Aorta (tissue), 5 donors: ENCODE data around the gene CYP2W1. TPM values are rescaled to one million over a fixed set of nuclear protein-coding genes. Genes with fewer than 3 reads are reported as not detected.
"Not testable (repeated sequence)": the region's sequence is repeated elsewhere in the genome, so short reads cannot be mapped to it uniquely, and the experiment has no call there.

Experiments
- ATAC-seq: fragments of 200-7000 bp; cut with Tn5 transposase; one replicate; pipeline ENCODE4 v1.9.1; 2022; ENCODE audit warnings: moderate library complexity; ENCODE audit not compliant: low FRiP score
- DNase-seq, 2 donors: peaks; one replicate each; pipeline ENCODE4 v3.0.0-alpha.2; 2020
- H3K27ac ChIP-seq, 2 donors: one replicate each; pipeline ENCODE4 v1.5.1; 2013; ENCODE audit warnings: low read length in 2 of 2, mild to moderate bottlenecking in 2 of 2, moderate library complexity in 2 of 2, control low read depth in 1 of 2, inconsistent platforms in 1 of 2, low read depth in 1 of 2
- H3K27me3 ChIP-seq, 2 donors: one replicate each; pipeline ENCODE4 v1.6.1; 2013; ENCODE audit warnings: control low read depth in 1 of 2, low read length in 1 of 2, mild to moderate bottlenecking in 1 of 2, moderate library complexity in 1 of 2; ENCODE audit not compliant: insufficient read depth in 2 of 2, control insufficient read depth in 1 of 2
- H3K36me3 ChIP-seq, 2 donors: one replicate each; pipeline ENCODE4 v1.6.1; 2013; ENCODE audit warnings: control low read depth in 1 of 2, low read length in 1 of 2, mild to moderate bottlenecking in 1 of 2; ENCODE audit not compliant: insufficient read depth in 2 of 2, control insufficient read depth in 1 of 2
- H3K4me1 ChIP-seq, 2 donors: one replicate each; pipeline ENCODE4 v1.6.1; 2013; ENCODE audit warnings: low read length in 2 of 2, control low read depth in 1 of 2, mild to moderate bottlenecking in 1 of 2, moderate library complexity in 1 of 2; ENCODE audit not compliant: insufficient read depth in 2 of 2, control insufficient read depth in 1 of 2
- H3K4me3 ChIP-seq, 2 donors: one replicate each; pipeline ENCODE4 v1.5.1; 2013; ENCODE audit warnings: low read length in 2 of 2, control low read depth in 1 of 2, mild to moderate bottlenecking in 1 of 2
- H3K9me3 ChIP-seq: one replicate; pipeline ENCODE4 v1.6.1; 2013; ENCODE audit warnings: mild to moderate bottlenecking, low read length; ENCODE audit not compliant: control insufficient read depth
- WGBS, 2 donors: extraction: QIAGEN DNeasy Blood & Tissue Kit; methylation state at CpG; one replicate each; pipeline ENCODE4 v1.1.7; 2013; 5-methylcytosine and 5-hydroxymethylcytosine counted together
- intact Hi-C, 2 donors: fragments of 100-400 bp; cut with DNase I; formaldehyde crosslinking; loops; one replicate each; pipeline versions ENCODE4 v1.14.2 to v1.15.0; 2022
- microRNA-seq, 2 donors: library from miRNA; unstranded; fragments of <30 nt; microRNA quantifications; one replicate each; pipeline ENCODE4 v1.2.0, GENCODE V29; 2020
- polyA plus RNA-seq, 2 donors: library from polyadenylated mRNA; stranded (reverse); fragments of 200-250 nt; gene quantifications; one replicate each; pipeline ENCODE4 v1.2.3, GENCODE V29; 2013
- total RNA-seq, 2 donors: library from RNA; stranded (reverse); fragmentation: NEBNext Ultra II Directional; extraction: Animal tissue kit (Norgen Biotek cat#: 25700); gene quantifications; one replicate each; pipeline ENCODE4 v1.2.1, GENCODE V29; 2021
- donor health status: healthy with polysubstance abuse.
- donor health status: Bipolar disorder and iron deficiency.
- donor health status: DM: no; HTN: no; CAD: no.
- donor health status: DM: no; HTN: no; CAD: no.
- donor health status: DM: yes; HTN: yes; CAD: no.

The CYP2W1 gene
- total and polyA plus RNA-seq, 4 donors = not detected

GRCh38 chr7:1031716-1032455, 48.9 kb downstream of the CYP2W1 start:
- Histone ChIP-seq H3K27me3 (no peaks in the 10 kb centered on the region), H3K27ac (no peak overlapping the region), H3K36me3 (no peaks in the 10 kb centered on the region), H3K4me3 (no peak overlapping the region), H3K9me3 (no peaks in the 10 kb centered on the region), H3K4me1 (no peaks in the 10 kb centered on the region)
- intact Hi-C loops = no loop called here
- 95 to 98% methylated on average over 25 to 31 of the region's 33 CpGs for WGBS, 2 donors
- no peak for DNase-seq
- no peak for ATAC-seq

- Histone ChIP-seq H3K4me3 (no peak overlapping the region), H3K27ac (no peak overlapping the region), H3K36me3 (no peaks in the 10 kb centered on the region), H3K4me1 (no peaks in the 10 kb centered on the region), H3K9me3 (no peaks in the 10 kb centered on the region), H3K27me3 (no peaks in the 10 kb centered on the region)
- WGBS, 2 donors = 90 to 95% methylated on average over 25 of the region's 25 CpGs
- DNase-seq (no peak), ATAC-seq (no peak)
- intact Hi-C loops = no loop called here
Observed at GRCh38 chr7:1032536-1033181, 49.7 kb downstream of the CYP2W1 start.

DNA sequence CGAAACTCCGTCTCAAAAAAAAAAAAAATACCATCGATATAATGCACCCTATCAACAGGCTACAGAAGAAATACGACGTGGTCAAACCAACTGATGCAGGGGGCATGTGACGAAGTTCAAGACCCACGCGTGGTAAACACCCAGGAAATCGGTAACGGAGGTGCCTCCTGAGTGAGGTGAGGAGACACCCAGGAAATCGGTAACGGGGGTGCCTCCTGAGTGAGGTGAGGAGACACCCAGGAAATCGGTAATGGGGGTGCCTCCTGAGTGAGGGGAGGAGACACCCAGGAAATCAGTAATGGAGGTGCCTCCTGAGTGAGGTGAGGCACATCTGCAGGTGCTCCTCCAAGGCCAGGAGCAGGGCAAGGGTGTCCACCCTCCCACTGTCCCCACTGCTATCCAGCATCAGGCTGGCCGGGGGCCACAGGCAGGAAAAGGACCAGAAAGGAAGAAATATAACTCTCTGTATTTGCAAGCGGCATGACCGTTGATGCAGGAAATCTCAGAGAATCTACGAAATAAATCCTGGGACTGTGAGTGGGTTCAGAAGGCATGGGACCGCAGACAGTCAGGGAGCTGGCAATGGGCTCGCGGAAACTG, 50.7 kb downstream of the CYP2W1 start:
- 92 to 94% methylated on average over 20 of the region's 20 CpGs for WGBS, 2 donors

DNA sequence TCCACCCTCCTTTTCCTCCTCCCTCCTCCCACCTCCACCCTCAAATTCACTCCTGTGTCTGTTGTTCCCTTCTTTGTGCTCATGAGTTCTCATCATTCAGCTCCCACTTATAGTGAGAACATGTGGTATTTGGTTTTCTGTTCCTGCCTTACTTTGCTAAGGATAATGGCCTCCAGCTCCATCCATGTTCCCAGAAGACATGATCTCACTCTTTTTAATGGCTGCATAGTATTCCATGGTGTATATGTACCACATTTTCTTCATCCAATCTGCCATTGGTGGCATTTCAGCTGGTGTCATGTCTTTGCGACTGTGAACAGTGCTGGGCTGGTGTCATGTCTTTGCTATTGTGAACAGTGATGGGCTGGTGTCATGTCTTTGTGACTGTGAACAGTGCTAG, 51.8 kb downstream of the CYP2W1 start:
- DNase-seq, H3K4me1 ChIP-seq, H3K27me3 ChIP-seq, H3K9me3 ChIP-seq, H3K27ac ChIP-seq, H3K4me3 ChIP-seq, H3K36me3 ChIP-seq, ATAC-seq, intact Hi-C loops: not testable (repeated sequence)
- WGBS, 2 donors = 96 to 97% methylated on average over 1 of the region's 1 CpG

More for the DNA sequence above, 50.7 kb downstream of the CYP2W1 start:
- no peak overlapping the region for H3K27ac ChIP-seq
- no peak for DNase-seq
- H3K4me1 ChIP-seq = no peaks in the 10 kb centered on the region
- H3K9me3 ChIP-seq = no peaks in the 10 kb centered on the region
- H3K27me3 ChIP-seq = no peaks in the 10 kb centered on the region
- no peak for ATAC-seq
- no peak overlapping the region for H3K4me3 ChIP-seq
- intact Hi-C loops = no loop called here
- no peaks in the 10 kb centered on the region for H3K36me3 ChIP-seq

- DNase-seq, H3K9me3 ChIP-seq, ATAC-seq, intact Hi-C loops, H3K4me3 ChIP-seq, H3K4me1 ChIP-seq, H3K36me3 ChIP-seq, H3K27me3 ChIP-seq, H3K27ac ChIP-seq: not testable (repeated sequence)
- WGBS, 2 donors = 96 to 97% methylated on average over 35 to 40 of the region's 40 CpGs
Observed at GRCh38 chr7:1036164-1036928, 53.4 kb downstream of the CYP2W1 start.

Small RNA genes within 50 kb of the gene (microRNA-seq; reads per million reads assigned to microRNA genes)
- 291 to 683 reads per million in 2 donors for gene MIR339

Other genes with a start within 250 kb of the CYP2W1 start
- gene SUN1, start 150.7 kb upstream of the CYP2W1 start, total RNA-seq = 100 to 1,000 TPM; 200 to 236 TPM
- gene SUN1, start 150.7 kb upstream of the CYP2W1 start, polyA plus RNA-seq = 100 to 1,000 TPM in 1 of 2 donors, 10 to 100 TPM in 1; 36.3 to 120 TPM
- 10 to 100 TPM; 19.9 to 22.7 TPM for gene GET4, start 106.6 kb upstream of the CYP2W1 start, total RNA-seq
- gene GET4, start 106.6 kb upstream of the CYP2W1 start, polyA plus RNA-seq = 10 to 100 TPM; 16.5 to 58.3 TPM
- 10 to 100 TPM; 10.8 to 11.9 TPM for gene ADAP1, start 28.5 kb upstream of the CYP2W1 start, total RNA-seq
- 10 to 100 TPM in 1 of 2 donors, 1 to 10 TPM in 1; 4.3 to 16.9 TPM for gene ADAP1, start 28.5 kb upstream of the CYP2W1 start, polyA plus RNA-seq
- 10 to 100 TPM; 10.8 to 17.0 TPM for gene COX19, start 7.6 kb upstream of the CYP2W1 start, total RNA-seq
- gene COX19, start 7.6 kb upstream of the CYP2W1 start, polyA plus RNA-seq = 1 to 10 TPM; 3.1 to 6.7 TPM
- gene GPR146, start 61.4 kb downstream of the CYP2W1 start, total RNA-seq = 10 to 100 TPM; 17.4 to 44.2 TPM
- gene GPR146, start 61.4 kb downstream of the CYP2W1 start, polyA plus RNA-seq = 1 to 10 TPM; 2.2 to 3.5 TPM
- gene GPER1, start 104.9 kb downstream of the CYP2W1 start, total RNA-seq = 10 to 100 TPM in 1 of 2 donors, 1 to 10 TPM in 1; 4.5 to 11.2 TPM
- gene GPER1, start 104.9 kb downstream of the CYP2W1 start, polyA plus RNA-seq = 1 to 10 TPM; 2.8 to 5.0 TPM
- gene ZFAND2A, start 177.0 kb downstream of the CYP2W1 start, total RNA-seq = 10 to 100 TPM; 18.8 to 24.8 TPM
- 10 to 100 TPM; 54.7 to 64.6 TPM for gene ZFAND2A, start 177.0 kb downstream of the CYP2W1 start, polyA plus RNA-seq
- gene UNCX, start 249.7 kb downstream of the CYP2W1 start, total RNA-seq = not detected
- gene UNCX, start 249.7 kb downstream of the CYP2W1 start, polyA plus RNA-seq = not detected